ENCODE data around the gene HBE1.
"Not testable (repeated sequence)": the region's sequence is repeated elsewhere in the genome, so short reads cannot be mapped to it uniquely, and the experiment has no call there.

HBE1 gene

GRCh38 chr11:5252919-5253265 is 16.9 kb downstream of the HBE1 start:
- no peak for TF ChIP-seq CTCF (IDR thresholded peaks at IDR 0.05; ENCODE audit: borderline replicate concordance, insufficient read depth, low read depth, low read length)
- no peak overlapping the region for H3K4me3 ChIP-seq (ENCODE audit: low read depth, low read length)

DNA sequence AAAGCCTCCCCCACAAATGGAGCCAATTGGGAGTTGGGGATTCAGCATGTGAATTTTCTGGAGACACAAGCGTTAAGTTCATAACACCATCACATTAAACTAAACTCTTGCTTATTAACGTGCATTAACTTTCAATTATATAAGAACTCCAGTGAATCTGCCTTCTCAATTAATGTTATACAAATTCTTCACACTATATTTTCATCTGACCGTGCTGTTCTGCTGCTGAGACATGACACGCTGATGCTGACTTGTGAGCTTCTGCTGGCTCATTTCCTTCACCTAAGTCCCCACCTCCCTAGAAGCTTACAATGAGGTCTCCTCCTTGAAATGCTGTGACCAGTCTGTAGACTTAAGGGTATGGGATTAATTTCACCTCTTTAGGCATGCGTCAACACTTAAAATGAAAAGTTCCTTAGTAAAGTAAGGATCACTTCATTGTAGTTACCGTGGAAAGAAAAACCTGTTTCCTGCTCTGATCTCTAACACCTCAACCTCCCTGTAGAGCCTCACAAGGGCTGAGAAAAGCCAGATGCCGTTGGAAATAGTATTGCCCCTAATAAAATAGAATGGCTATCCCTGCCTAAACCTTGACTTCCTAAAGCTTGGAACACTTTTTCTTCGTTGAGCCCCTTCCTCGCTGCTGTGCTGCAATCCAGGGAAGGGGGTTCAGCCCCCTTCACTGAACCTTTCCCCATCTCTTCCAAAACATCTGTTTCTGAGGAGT is 17.4 kb downstream of the HBE1 start:
- TF ChIP-seq CTCF (IDR thresholded peaks at IDR 0.05; ENCODE audit: borderline replicate concordance, insufficient read depth, low read depth, low read length): no peak
- no peak overlapping the region for H3K4me3 ChIP-seq (ENCODE audit: low read depth, low read length)

- no peak for TF ChIP-seq CTCF (IDR thresholded peaks at IDR 0.05; ENCODE audit: borderline replicate concordance, insufficient read depth, low read depth, low read length)
- no peak overlapping the region for H3K4me3 ChIP-seq (ENCODE audit: low read depth, low read length)
Observed at GRCh38 chr11:5251746-5252145, 18.0 kb downstream of the HBE1 start.

- TF ChIP-seq CTCF (IDR thresholded peaks at IDR 0.05; ENCODE audit: borderline replicate concordance, insufficient read depth, low read depth, low read length): no peak
- H3K4me3 ChIP-seq (ENCODE audit: low read depth, low read length): no peak overlapping the region
Observed at GRCh38 chr11:5250543-5251204, 19.1 kb downstream of the HBE1 start.

- H3K4me3 ChIP-seq (ENCODE audit: low read depth, low read length): not testable (repeated sequence)
Observed at GRCh38 chr11:5249807-5250396, 19.8 kb downstream of the HBE1 start, which contains the start of gene HBG1. Gene HBG1 (minus strand): TSS chr11:5249857. CDS start chr11:5249804, 53 bp downstream.

GRCh38 chr11:5248498-5248897 is 21.2 kb downstream of the HBE1 start:
- H3K4me3 ChIP-seq (ENCODE audit: low read depth, low read length): not testable (repeated sequence)

GRCh38 chr11:5247472-5248192 is 22.1 kb downstream of the HBE1 start:
- H3K4me3 ChIP-seq (ENCODE audit: low read depth, low read length): no peak overlapping the region
- no peak for TF ChIP-seq CTCF (IDR thresholded peaks at IDR 0.05; ENCODE audit: borderline replicate concordance, insufficient read depth, low read depth, low read length)

Data from GM12875 (cell line).